OCI-LY7 (cell line): ENCODE data around the gene CCDC185.

Experiments used
- CTCF ChIP-seq: fragments of 200-600 bp; sonication (generic); conservative IDR thresholded peaks from 2 replicates; pipeline ENCODE4 v1.5.1; 2014; ENCODE audit warnings: mild to moderate bottlenecking, antibody characterized with exemption, low read length, moderate library complexity, mixed read lengths
- EZH2phosphoT487 ChIP-seq: fragments of 200-600 bp; sonication (generic); IDR thresholded peaks from 2 replicates; pipeline ENCODE4 v1.6.1; 2018; ENCODE audit warnings: low read depth, borderline replicate concordance, mild to moderate bottlenecking, mixed run types, antibody characterized with exemption, low read length, moderate library complexity, mixed read lengths

GRCh38 chr1:223401873-223402789 lies 8.9 kb downstream of the CCDC185 start:
- TF ChIP-seq CTCF (no peak), EZH2phosphoT487 (no peak)
